ENCODE results near the gene GSTM5.
"Not testable (repeated sequence)": the region's sequence is repeated elsewhere in the genome, so short reads cannot be mapped to it uniquely, and the experiment has no call there.

Gene GSTM5

GRCh38 chr1:109762821-109763645 is 51.0 kb downstream of the GSTM5 start:
- DNase-seq, result no peak

- DNase-seq, result no peak
Observed at GRCh38 chr1:109763646-109764415, 51.8 kb downstream of the GSTM5 start, which contains the start of gene EPS8L3. Gene EPS8L3 (minus strand): TSS chr1:109763923. CDS start chr1:109761749, 2,174 bp downstream.

- no peak for DNase-seq
Observed at GRCh38 chr1:109764561-109765482, 52.8 kb downstream of the GSTM5 start.

- DNase-seq, result no peak
Observed at GRCh38 chr1:109765483-109765815, 53.4 kb downstream of the GSTM5 start.

- DNase-seq, result no peak
Observed at GRCh38 chr1:109765896-109766615, 54.0 kb downstream of the GSTM5 start.

- not testable (repeated sequence) for DNase-seq
Observed at GRCh38 chr1:109766991-109767636, 55.1 kb downstream of the GSTM5 start.
